Parathyroid adenoma (tissue), 2 donors: Measurements from ENCODE around the gene SEC24D.

ENCODE experiments used
- H2AFZ ChIP-seq: fragments of 300-600 bp; sonication (generic); one replicate; pipeline ENCODE4 v1.7.0; 2017; ENCODE audit warnings: antibody characterized with exemption, mild to moderate bottlenecking
- H3K27ac ChIP-seq: fragments of 300-600 bp; sonication (generic); one replicate; pipeline ENCODE4 v1.7.0; 2017
- H3K27me3 ChIP-seq: fragments of 300-600 bp; sonication (generic); one replicate; pipeline ENCODE4 v1.7.0; 2017; ENCODE audit warnings: low read length; ENCODE audit not compliant: control insufficient read depth, insufficient read depth
- H3K36me3 ChIP-seq: fragments of 300-600 bp; sonication (generic); one replicate; pipeline ENCODE4 v1.7.0; 2017; ENCODE audit warnings: low read length; ENCODE audit not compliant: control insufficient read depth, insufficient read depth
- H3K4me1 ChIP-seq: fragments of 300-600 bp; sonication (generic); one replicate; pipeline ENCODE4 v1.7.0; 2017; ENCODE audit warnings: control low read depth
- H3K4me2 ChIP-seq: fragments of 300-600 bp; sonication (generic); one replicate; pipeline ENCODE4 v1.7.0; 2017; ENCODE audit warnings: low read length
- H3K4me3 ChIP-seq: fragments of 300-600 bp; sonication (generic); one replicate; pipeline ENCODE4 v1.7.0; 2017; ENCODE audit warnings: low read depth, low read length
- H3K79me2 ChIP-seq: fragments of 300-600 bp; sonication (generic); one replicate; pipeline ENCODE4 v1.7.0; 2017; ENCODE audit warnings: control low read depth
- H3K9ac ChIP-seq: fragments of 300-600 bp; sonication (generic); one replicate; pipeline ENCODE4 v1.7.0; 2017; ENCODE audit warnings: mild to moderate bottlenecking
- H3K9me3 ChIP-seq: fragments of 300-600 bp; sonication (generic); one replicate; pipeline ENCODE4 v1.7.0; 2017; ENCODE audit warnings: low read length; ENCODE audit not compliant: control insufficient read depth
- TF ChIP-seq, protein P1 (sequence below): fragments of 300-600 bp; sonication (generic); IDR thresholded peaks from one replicate; pipeline ENCODE4 v1.7.0; 2017; ENCODE audit warnings: antibody characterized with exemption, mild to moderate bottlenecking
- donor health status: primary hyperparathyroidism.

Gene SEC24D

DNA sequence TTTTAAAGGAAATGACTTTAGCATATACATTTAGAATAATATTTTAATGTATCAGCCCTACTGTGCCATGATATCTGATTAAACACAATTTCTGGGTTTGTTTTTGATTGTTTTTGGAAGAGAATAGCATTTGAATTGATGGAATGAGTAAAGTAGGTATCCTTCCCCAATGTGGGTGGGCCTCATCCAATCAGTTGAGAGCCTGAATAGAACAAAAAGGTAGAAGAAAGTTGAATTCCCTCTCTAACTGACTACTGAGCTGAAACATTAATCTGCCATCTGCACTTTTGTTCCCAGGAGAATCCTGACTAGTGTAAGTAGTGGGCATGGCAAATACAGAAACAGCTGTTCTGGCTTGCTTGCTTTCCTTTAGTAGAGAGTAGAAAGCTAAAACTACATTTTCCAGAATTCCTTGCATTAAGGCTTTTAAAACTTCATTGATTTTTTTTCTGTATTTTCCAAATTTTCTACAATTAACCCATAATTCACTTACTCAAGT is 9.7 kb upstream of the SEC24D start:
- Histone ChIP-seq H3K79me2 (no peaks in the 10 kb centered on the region), H3K27me3 (no peaks in the 10 kb centered on the region), H2AFZ (no peak overlapping the region), H3K9me3 (no peaks in the 10 kb centered on the region), H3K4me2 (no peak overlapping the region), H3K4me3 (no peak overlapping the region), H3K9ac (no peak overlapping the region), H3K4me1 (no peaks in the 10 kb centered on the region), H3K27ac (no peak overlapping the region), H3K36me3 (no peaks in the 10 kb centered on the region)
- TF ChIP-seq, protein P1, sequence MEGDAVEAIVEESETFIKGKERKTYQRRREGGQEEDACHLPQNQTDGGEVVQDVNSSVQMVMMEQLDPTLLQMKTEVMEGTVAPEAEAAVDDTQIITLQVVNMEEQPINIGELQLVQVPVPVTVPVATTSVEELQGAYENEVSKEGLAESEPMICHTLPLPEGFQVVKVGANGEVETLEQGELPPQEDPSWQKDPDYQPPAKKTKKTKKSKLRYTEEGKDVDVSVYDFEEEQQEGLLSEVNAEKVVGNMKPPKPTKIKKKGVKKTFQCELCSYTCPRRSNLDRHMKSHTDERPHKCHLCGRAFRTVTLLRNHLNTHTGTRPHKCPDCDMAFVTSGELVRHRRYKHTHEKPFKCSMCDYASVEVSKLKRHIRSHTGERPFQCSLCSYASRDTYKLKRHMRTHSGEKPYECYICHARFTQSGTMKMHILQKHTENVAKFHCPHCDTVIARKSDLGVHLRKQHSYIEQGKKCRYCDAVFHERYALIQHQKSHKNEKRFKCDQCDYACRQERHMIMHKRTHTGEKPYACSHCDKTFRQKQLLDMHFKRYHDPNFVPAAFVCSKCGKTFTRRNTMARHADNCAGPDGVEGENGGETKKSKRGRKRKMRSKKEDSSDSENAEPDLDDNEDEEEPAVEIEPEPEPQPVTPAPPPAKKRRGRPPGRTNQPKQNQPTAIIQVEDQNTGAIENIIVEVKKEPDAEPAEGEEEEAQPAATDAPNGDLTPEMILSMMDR, result no peak

DNA sequence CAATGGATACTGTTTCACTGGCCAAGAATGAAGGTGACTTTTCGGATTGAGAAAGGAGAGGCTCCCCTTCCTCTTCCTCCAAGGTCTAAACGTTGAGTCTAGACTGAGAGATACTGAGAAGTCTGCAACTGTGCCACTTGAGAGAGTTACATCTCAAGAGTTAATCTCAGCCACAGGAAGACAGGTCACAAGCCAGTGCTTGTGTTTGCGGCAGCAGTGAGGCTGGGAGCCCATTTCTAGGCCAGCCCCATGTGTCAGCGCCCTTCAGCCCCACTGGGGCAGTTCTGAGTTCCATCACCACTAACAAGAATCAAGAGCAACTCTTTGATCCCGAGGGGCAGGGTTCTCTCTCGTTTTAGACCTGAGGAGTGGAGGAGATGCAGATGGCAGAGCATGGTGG is 7.3 kb upstream of the SEC24D start:
- H3K27me3 ChIP-seq, result no peaks in the 10 kb centered on the region
- H2AFZ ChIP-seq, result no peak overlapping the region
- H3K36me3 ChIP-seq, result no peaks in the 10 kb centered on the region
- no peak overlapping the region for H3K4me3 ChIP-seq
- H3K79me2 ChIP-seq, result no peaks in the 10 kb centered on the region
- H3K27ac ChIP-seq, result no peak overlapping the region
- no peak overlapping the region for H3K4me2 ChIP-seq
- TF ChIP-seq, protein P1, result no peak
- no peak overlapping the region for H3K9ac ChIP-seq
- H3K9me3 ChIP-seq, result no peaks in the 10 kb centered on the region
- no peaks in the 10 kb centered on the region for H3K4me1 ChIP-seq

GRCh38 chr4:118842055-118842454 is 6.1 kb upstream of the SEC24D start:
- Histone ChIP-seq H3K27ac (no peak overlapping the region), H3K27me3 (no peaks in the 10 kb centered on the region), H3K36me3 (no peaks in the 10 kb centered on the region), H3K79me2 (no peaks in the 10 kb centered on the region), H2AFZ (no peak overlapping the region), H3K4me3 (no peak overlapping the region), H3K4me1 (no peaks in the 10 kb centered on the region), H3K4me2 (no peak overlapping the region), H3K9ac (no peak overlapping the region), H3K9me3 (no peaks in the 10 kb centered on the region)
- TF ChIP-seq, protein P1, result no peak

GRCh38 chr4:118839221-118839927 is 3.4 kb upstream of the SEC24D start:
- TF ChIP-seq, protein P1, result no peak
- no peaks in the 10 kb centered on the region for H3K79me2 ChIP-seq

GRCh38 chr4:118837121-118837507 is 1.2 kb upstream of the SEC24D start:
- no peaks in the 10 kb centered on the region for H3K4me1 ChIP-seq
- H3K9ac ChIP-seq, result no peak overlapping the region
- no peak overlapping the region for H2AFZ ChIP-seq
- H3K27me3 ChIP-seq, result no peaks in the 10 kb centered on the region
- H3K36me3 ChIP-seq, result no peaks in the 10 kb centered on the region
- no peaks in the 10 kb centered on the region for H3K9me3 ChIP-seq
- no peaks in the 10 kb centered on the region for H3K79me2 ChIP-seq
- H3K4me2 ChIP-seq, result no peak overlapping the region
- TF ChIP-seq, protein P1, result no peak
- H3K27ac ChIP-seq, result no peak overlapping the region
- H3K4me3 ChIP-seq, result no peak overlapping the region

More at GRCh38 chr4:118839221-118839927, 3.4 kb upstream of the SEC24D start:
- no peak overlapping the region for H3K4me3 ChIP-seq
- H3K27me3 ChIP-seq, result no peaks in the 10 kb centered on the region
- no peaks in the 10 kb centered on the region for H3K9me3 ChIP-seq
- H3K4me1 ChIP-seq, result no peaks in the 10 kb centered on the region
- no peak overlapping the region for H3K27ac ChIP-seq
- H3K36me3 ChIP-seq, result no peaks in the 10 kb centered on the region
- H3K4me2 ChIP-seq, result no peak overlapping the region
- no peak overlapping the region for H3K9ac ChIP-seq
- no peak overlapping the region for H2AFZ ChIP-seq
